Measurements from ENCODE around the gene POU2F1.
"Not testable (repeated sequence)": the region's sequence is repeated elsewhere in the genome, so short reads cannot be mapped to it uniquely, and the experiment has no call there.

Gene POU2F1

GRCh38 chr1:167301355-167301754 lies 80.7 kb downstream of the POU2F1 start:
- H3K9me3 Mint-ChIP-seq: no peaks in the 10 kb centered on the region
- no peak overlapping the region for H3K27ac Mint-ChIP-seq
- no peaks in the 10 kb centered on the region for H3K27me3 Mint-ChIP-seq
- H3K4me1 Mint-ChIP-seq (ENCODE audit: low read depth in 2 of 2): peaks cover 13 to 21% of the 10 kb centered on the region in 2 donors
- H3K36me3 Mint-ChIP-seq (ENCODE audit: insufficient read depth): peaks cover 3% of the 10 kb centered on the region
- no peak for DNase-seq
- no peak overlapping the region for H3K4me3 Mint-ChIP-seq
- ATAC-seq (replicated peaks): no peak

GRCh38 chr1:167304165-167304564 lies 83.5 kb downstream of the POU2F1 start:
- Mint-ChIP-seq H3K4me3 (no peak overlapping the region), H3K4me1 (ENCODE audit: low read depth in 2 of 2) (peaks cover 7 to 11% of the 10 kb centered on the region in 2 donors), H3K9me3 (no peaks in the 10 kb centered on the region), H3K27me3 (no peaks in the 10 kb centered on the region), H3K27ac (no peak overlapping the region), H3K36me3 (ENCODE audit: insufficient read depth) (peaks cover 7% of the 10 kb centered on the region)
- DNase-seq (no peak), ATAC-seq (replicated peaks) (no peak)

GRCh38 chr1:167305059-167305705 lies 84.5 kb downstream of the POU2F1 start:
- Mint-ChIP-seq H3K27ac (peak overlapping the region in 1 of 2 donors; percentile 84), H3K27me3 (no peaks in the 10 kb centered on the region), H3K36me3 (ENCODE audit: insufficient read depth) (peaks cover 7% of the 10 kb centered on the region), H3K4me1 (ENCODE audit: low read depth in 2 of 2) (peaks cover 4 to 7% of the 10 kb centered on the region in 2 donors), H3K4me3 (no peak overlapping the region), H3K9me3 (no peaks in the 10 kb centered on the region)
- DNase-seq: no peak
- ATAC-seq (replicated peaks): no peak

GRCh38 chr1:167305706-167306277 lies 85.1 kb downstream of the POU2F1 start:
- no peak for ATAC-seq (replicated peaks)
- H3K9me3 Mint-ChIP-seq: no peaks in the 10 kb centered on the region
- no peak for DNase-seq
- peaks cover 7% of the 10 kb centered on the region for H3K36me3 Mint-ChIP-seq (ENCODE audit: insufficient read depth)
- no peak overlapping the region for H3K27ac Mint-ChIP-seq
- H3K4me1 Mint-ChIP-seq (ENCODE audit: low read depth in 2 of 2): peaks cover 4 to 7% of the 10 kb centered on the region in 2 donors
- H3K4me3 Mint-ChIP-seq: no peak overlapping the region
- H3K27me3 Mint-ChIP-seq: no peaks in the 10 kb centered on the region

- peak overlapping the region in 1 of 2 donors; percentile 1 for H3K27ac Mint-ChIP-seq
- H3K36me3 Mint-ChIP-seq (ENCODE audit: insufficient read depth): peaks cover 4% of the 10 kb centered on the region
- H3K4me1 Mint-ChIP-seq (ENCODE audit: low read depth in 2 of 2): peaks cover 0 to 8% of the 10 kb centered on the region in 2 donors
- H3K4me3 Mint-ChIP-seq: no peak overlapping the region
- no peaks in the 10 kb centered on the region for H3K9me3 Mint-ChIP-seq
- ATAC-seq (replicated peaks): no peak
- H3K27me3 Mint-ChIP-seq: no peaks in the 10 kb centered on the region
- DNase-seq: no peak
These were observed 90.0 kb downstream of the POU2F1 start for GRCh38 chr1:167310732-167311131.

GRCh38 chr1:167312871-167313270 lies 92.2 kb downstream of the POU2F1 start:
- no peaks in the 10 kb centered on the region for H3K27me3 Mint-ChIP-seq
- no peak overlapping the region for H3K4me3 Mint-ChIP-seq
- H3K27ac Mint-ChIP-seq: no peak overlapping the region
- peaks cover 0 to 8% of the 10 kb centered on the region in 2 donors for H3K4me1 Mint-ChIP-seq (ENCODE audit: low read depth in 2 of 2)
- H3K36me3 Mint-ChIP-seq (ENCODE audit: insufficient read depth): peaks cover 4% of the 10 kb centered on the region
- ATAC-seq (replicated peaks): no peak
- no peak for DNase-seq
- peaks cover 0 to 2% of the 10 kb centered on the region in 2 donors for H3K9me3 Mint-ChIP-seq

- Mint-ChIP-seq H3K27me3 (no peaks in the 10 kb centered on the region), H3K36me3 (ENCODE audit: insufficient read depth) (no peaks in the 10 kb centered on the region), H3K9me3 (peaks cover 2 to 6% of the 10 kb centered on the region in 2 donors), H3K27ac (no peak overlapping the region), H3K4me3 (no peak overlapping the region), H3K4me1 (ENCODE audit: low read depth in 2 of 2) (peaks cover 0 to 8% of the 10 kb centered on the region in 2 donors)
- DNase-seq (no peak), ATAC-seq (replicated peaks) (no peak)
These were observed 94.0 kb downstream of the POU2F1 start for GRCh38 chr1:167314671-167315070.

GRCh38 chr1:167317463-167317862 lies 96.8 kb downstream of the POU2F1 start:
- no peaks in the 10 kb centered on the region for H3K36me3 Mint-ChIP-seq (ENCODE audit: insufficient read depth)
- H3K27ac Mint-ChIP-seq: no peak overlapping the region
- peaks cover 5 to 11% of the 10 kb centered on the region in 2 donors for H3K9me3 Mint-ChIP-seq
- ATAC-seq (replicated peaks) (no peak), DNase-seq (no peak)
- H3K4me1 Mint-ChIP-seq (ENCODE audit: low read depth in 2 of 2): peaks cover 0 to 8% of the 10 kb centered on the region in 2 donors
- H3K4me3 Mint-ChIP-seq: no peak overlapping the region
- H3K27me3 Mint-ChIP-seq: no peaks in the 10 kb centered on the region

- H3K9me3 Mint-ChIP-seq: peaks cover 5 to 11% of the 10 kb centered on the region in 2 donors
- ATAC-seq (replicated peaks): not testable (repeated sequence)
These were observed 98.5 kb downstream of the POU2F1 start for GRCh38 chr1:167319206-167319605.

GRCh38 chr1:167322483-167322882 lies 101.8 kb downstream of the POU2F1 start:
- ATAC-seq (replicated peaks) (no peak), DNase-seq (no peak)
- H3K9me3 Mint-ChIP-seq: peaks cover 3 to 18% of the 10 kb centered on the region in 2 donors
- no peak overlapping the region for H3K27ac Mint-ChIP-seq
- H3K4me3 Mint-ChIP-seq: no peak overlapping the region
- no peaks in the 10 kb centered on the region for H3K4me1 Mint-ChIP-seq (ENCODE audit: low read depth in 2 of 2)
- H3K27me3 Mint-ChIP-seq: no peaks in the 10 kb centered on the region
- H3K36me3 Mint-ChIP-seq (ENCODE audit: insufficient read depth): peaks cover 4% of the 10 kb centered on the region

More at GRCh38 chr1:167319206-167319605, 98.5 kb downstream of the POU2F1 start:
- H3K27me3 Mint-ChIP-seq; H3K27ac Mint-ChIP-seq; H3K4me1 Mint-ChIP-seq (ENCODE audit: low read depth in 2 of 2); DNase-seq; H3K4me3 Mint-ChIP-seq; H3K36me3 Mint-ChIP-seq (ENCODE audit: insufficient read depth): not testable (repeated sequence)

GRCh38 chr1:167325151-167325550 lies 104.5 kb downstream of the POU2F1 start:
- peaks cover 0 to 11% of the 10 kb centered on the region in 2 donors for H3K4me1 Mint-ChIP-seq (ENCODE audit: low read depth in 2 of 2)
- H3K4me3 Mint-ChIP-seq: no peak overlapping the region
- no peak overlapping the region for H3K27ac Mint-ChIP-seq
- no peak for ATAC-seq (replicated peaks)
- H3K36me3 Mint-ChIP-seq (ENCODE audit: insufficient read depth): peaks cover 4% of the 10 kb centered on the region
- no peaks in the 10 kb centered on the region for H3K27me3 Mint-ChIP-seq
- peaks cover 3 to 7% of the 10 kb centered on the region in 2 donors for H3K9me3 Mint-ChIP-seq
- DNase-seq: no peak

GRCh38 chr1:167328306-167328815 lies 107.7 kb downstream of the POU2F1 start:
- H3K27ac Mint-ChIP-seq: no peak overlapping the region
- H3K36me3 Mint-ChIP-seq (ENCODE audit: insufficient read depth): peaks cover 4% of the 10 kb centered on the region
- DNase-seq (no peak), ATAC-seq (replicated peaks) (no peak)
- peaks cover 0 to 7% of the 10 kb centered on the region in 2 donors for H3K9me3 Mint-ChIP-seq
- H3K4me3 Mint-ChIP-seq: no peak overlapping the region
- no peaks in the 10 kb centered on the region for H3K27me3 Mint-ChIP-seq
- H3K4me1 Mint-ChIP-seq (ENCODE audit: low read depth in 2 of 2): peaks cover 7 to 24% of the 10 kb centered on the region in 2 donors

- ATAC-seq (replicated peaks) (peak; percentile 27), DNase-seq (no peak)
- Mint-ChIP-seq H3K27ac (no peak overlapping the region), H3K36me3 (ENCODE audit: insufficient read depth) (peaks cover 4% of the 10 kb centered on the region), H3K27me3 (no peaks in the 10 kb centered on the region), H3K4me3 (no peak overlapping the region), H3K9me3 (peaks cover 0 to 7% of the 10 kb centered on the region in 2 donors), H3K4me1 (ENCODE audit: low read depth in 2 of 2) (peaks cover 10 to 24% of the 10 kb centered on the region in 2 donors)
These were observed 108.3 kb downstream of the POU2F1 start for GRCh38 chr1:167328816-167329483.

Measured in effector memory CD8-positive, alpha-beta T cell (primary cell).